Mucosa of rectum (tissue), 2 donors: ENCODE measurements around the gene DICER1.

ENCODE experiments used
- H3K27ac ChIP-seq, 2 donors: one replicate each; pipeline ENCODE4 v1.7.0; 2013; ENCODE audit warnings: inconsistent platforms in 2 of 2, low read depth in 2 of 2, low read length in 2 of 2
- H3K27me3 ChIP-seq, 2 donors: one replicate each; pipeline ENCODE4 v1.7.0; 2013; ENCODE audit warnings: low read length in 2 of 2; ENCODE audit not compliant: control insufficient read depth in 2 of 2, insufficient read depth in 2 of 2
- H3K36me3 ChIP-seq, 2 donors: one replicate each; pipeline ENCODE4 v1.7.0; 2013; ENCODE audit warnings: low read length in 2 of 2; ENCODE audit not compliant: control insufficient read depth in 2 of 2, insufficient read depth in 2 of 2
- H3K4me1 ChIP-seq, 2 donors: one replicate each; pipeline ENCODE4 v1.7.0; 2013; ENCODE audit warnings: low read length in 2 of 2, mild to moderate bottlenecking in 1 of 2; ENCODE audit not compliant: control insufficient read depth in 2 of 2, insufficient read depth in 2 of 2
- H3K4me3 ChIP-seq, 2 donors: one replicate each; pipeline ENCODE4 v1.7.0; 2013; ENCODE audit warnings: low read length in 2 of 2
- H3K9ac ChIP-seq, 2 donors: one replicate each; pipeline ENCODE4 v1.7.0; 2013; ENCODE audit warnings: low read length in 2 of 2, low read depth in 1 of 2, mild to moderate bottlenecking in 1 of 2
- H3K9me3 ChIP-seq, 2 donors: one replicate each; pipeline ENCODE4 v1.7.0; 2013; ENCODE audit warnings: low read length in 2 of 2; ENCODE audit not compliant: control insufficient read depth in 2 of 2
- donor health status: healthy.
- donor health status: Normal muscosa, but diverticular disease.

The DICER1 gene

DNA sequence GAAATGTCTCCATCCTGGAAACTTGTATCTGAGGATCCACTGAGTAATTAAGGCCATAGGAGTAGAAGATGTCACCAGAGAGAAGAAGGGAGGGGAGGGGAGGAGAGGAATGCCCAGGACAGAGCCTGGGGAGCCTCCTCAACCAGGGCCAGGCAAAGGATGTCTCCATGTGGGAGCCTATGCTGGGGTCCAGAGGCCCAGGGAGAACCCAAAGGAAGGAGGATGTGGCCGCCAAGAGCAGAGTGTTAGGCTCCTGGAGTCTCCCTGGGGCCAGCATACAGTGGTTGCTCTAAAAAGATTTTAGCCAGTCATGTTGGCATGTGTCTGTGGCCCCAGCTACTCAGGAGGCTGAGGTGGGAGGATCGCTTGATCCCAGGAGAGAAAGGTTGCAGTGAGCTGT, 92.6 kb downstream of the DICER1 start:
- no peaks in the 10 kb centered on the region for H3K27me3 ChIP-seq
- no peaks in the 10 kb centered on the region for H3K4me1 ChIP-seq
- no peak overlapping the region for H3K27ac ChIP-seq
- no peak overlapping the region for H3K9ac ChIP-seq
- no peak overlapping the region for H3K4me3 ChIP-seq
- H3K9me3 ChIP-seq, result no peaks in the 10 kb centered on the region
- H3K36me3 ChIP-seq, result no peaks in the 10 kb centered on the region

DNA sequence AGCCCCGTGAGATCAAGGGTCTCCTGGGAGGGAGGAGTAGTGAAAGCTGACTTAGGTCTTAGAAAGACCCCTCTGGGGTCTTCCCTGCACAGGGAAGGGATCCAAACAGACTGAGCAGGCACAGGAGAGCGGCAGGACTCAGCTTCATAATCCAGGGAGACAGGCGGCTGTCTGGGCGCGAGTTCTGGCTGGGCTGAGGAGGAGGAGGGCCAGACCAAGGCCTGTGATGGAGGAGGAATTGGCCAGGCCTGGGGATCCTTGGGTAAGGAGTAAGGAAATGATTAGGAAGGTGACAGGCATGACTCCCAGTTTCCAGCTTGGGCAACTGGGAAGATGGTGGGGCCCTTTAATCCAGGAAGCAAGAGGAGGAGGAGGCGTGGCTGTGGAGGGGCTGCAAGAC, 93.1 kb downstream of the DICER1 start:
- H3K9ac ChIP-seq, result no peak overlapping the region
- H3K9me3 ChIP-seq, result no peaks in the 10 kb centered on the region
- H3K27me3 ChIP-seq, result no peaks in the 10 kb centered on the region
- no peaks in the 10 kb centered on the region for H3K4me1 ChIP-seq
- no peak overlapping the region for H3K27ac ChIP-seq
- no peaks in the 10 kb centered on the region for H3K36me3 ChIP-seq
- no peak overlapping the region for H3K4me3 ChIP-seq

DNA sequence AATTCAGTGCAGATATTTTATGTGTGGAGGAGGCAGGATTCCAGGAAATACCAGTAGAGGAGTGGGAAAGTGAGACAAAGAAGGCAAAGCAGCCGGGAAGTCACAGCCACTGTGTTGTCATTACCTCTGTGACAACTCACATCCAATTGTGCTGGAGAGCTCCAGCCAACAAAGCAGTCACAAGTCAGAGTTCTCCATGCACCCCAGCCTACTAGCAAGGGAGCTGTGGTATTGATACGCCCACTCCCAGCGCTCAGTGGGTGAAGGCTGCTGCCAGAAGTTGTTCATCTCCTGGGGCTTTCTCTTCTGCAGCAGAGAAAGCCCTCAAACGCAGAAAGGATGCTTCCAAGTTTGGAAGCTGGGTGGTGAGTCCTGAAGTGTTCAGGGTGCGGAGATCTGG, 93.9 kb downstream of the DICER1 start:
- no peaks in the 10 kb centered on the region for H3K27me3 ChIP-seq
- H3K9me3 ChIP-seq, result no peaks in the 10 kb centered on the region
- H3K27ac ChIP-seq, result no peak overlapping the region
- H3K4me1 ChIP-seq, result no peaks in the 10 kb centered on the region
- H3K4me3 ChIP-seq, result no peak overlapping the region
- no peaks in the 10 kb centered on the region for H3K36me3 ChIP-seq
- no peak overlapping the region for H3K9ac ChIP-seq

DNA sequence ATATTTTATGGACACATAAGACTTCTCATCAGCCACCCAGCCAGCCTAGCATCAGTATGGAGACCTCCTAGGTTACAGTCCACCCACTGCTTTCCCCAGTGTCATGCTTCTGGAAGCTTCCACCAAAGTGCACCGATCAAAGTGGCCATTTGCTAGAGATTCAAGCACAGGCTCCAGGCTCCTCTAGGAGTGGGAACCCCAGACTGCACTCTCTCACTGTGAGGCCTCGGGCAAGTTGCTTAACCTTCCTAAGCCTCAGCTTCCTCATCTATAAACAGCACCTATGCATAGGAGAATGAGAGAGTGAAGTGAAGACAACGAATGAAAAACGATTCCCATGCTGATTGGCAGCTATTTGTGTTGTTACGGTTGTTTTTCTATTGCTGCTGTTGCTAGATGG, 94.4 kb downstream of the DICER1 start:
- Histone ChIP-seq H3K9ac (no peak overlapping the region), H3K4me1 (no peaks in the 10 kb centered on the region), H3K27me3 (no peaks in the 10 kb centered on the region), H3K36me3 (no peaks in the 10 kb centered on the region), H3K27ac (no peak overlapping the region), H3K9me3 (no peaks in the 10 kb centered on the region), H3K4me3 (no peak overlapping the region)

DNA sequence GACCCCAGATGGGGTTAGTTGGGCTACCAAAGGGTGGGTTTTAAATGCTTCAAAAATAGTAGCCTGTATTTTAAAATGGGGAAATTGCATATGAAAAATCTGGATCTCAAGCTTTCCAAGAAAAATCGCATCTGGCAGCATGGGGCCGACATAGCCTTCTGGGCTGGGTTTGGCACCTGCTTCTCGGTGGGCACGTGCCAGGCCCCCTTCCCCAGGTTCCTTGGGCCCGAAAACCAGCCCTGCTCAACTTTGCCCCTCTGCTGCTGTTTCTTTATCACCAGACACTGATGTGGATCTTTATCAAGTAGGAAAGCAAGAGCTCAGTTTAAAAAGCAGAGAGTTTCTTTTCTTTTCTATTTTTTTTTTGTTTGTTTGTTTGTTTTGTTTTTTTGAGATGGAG, 95.1 kb downstream of the DICER1 start:
- Histone ChIP-seq H3K9ac (no peak overlapping the region), H3K4me1 (no peaks in the 10 kb centered on the region), H3K27me3 (no peaks in the 10 kb centered on the region), H3K9me3 (no peaks in the 10 kb centered on the region), H3K36me3 (no peaks in the 10 kb centered on the region), H3K27ac (no peak overlapping the region), H3K4me3 (no peak overlapping the region)

DNA sequence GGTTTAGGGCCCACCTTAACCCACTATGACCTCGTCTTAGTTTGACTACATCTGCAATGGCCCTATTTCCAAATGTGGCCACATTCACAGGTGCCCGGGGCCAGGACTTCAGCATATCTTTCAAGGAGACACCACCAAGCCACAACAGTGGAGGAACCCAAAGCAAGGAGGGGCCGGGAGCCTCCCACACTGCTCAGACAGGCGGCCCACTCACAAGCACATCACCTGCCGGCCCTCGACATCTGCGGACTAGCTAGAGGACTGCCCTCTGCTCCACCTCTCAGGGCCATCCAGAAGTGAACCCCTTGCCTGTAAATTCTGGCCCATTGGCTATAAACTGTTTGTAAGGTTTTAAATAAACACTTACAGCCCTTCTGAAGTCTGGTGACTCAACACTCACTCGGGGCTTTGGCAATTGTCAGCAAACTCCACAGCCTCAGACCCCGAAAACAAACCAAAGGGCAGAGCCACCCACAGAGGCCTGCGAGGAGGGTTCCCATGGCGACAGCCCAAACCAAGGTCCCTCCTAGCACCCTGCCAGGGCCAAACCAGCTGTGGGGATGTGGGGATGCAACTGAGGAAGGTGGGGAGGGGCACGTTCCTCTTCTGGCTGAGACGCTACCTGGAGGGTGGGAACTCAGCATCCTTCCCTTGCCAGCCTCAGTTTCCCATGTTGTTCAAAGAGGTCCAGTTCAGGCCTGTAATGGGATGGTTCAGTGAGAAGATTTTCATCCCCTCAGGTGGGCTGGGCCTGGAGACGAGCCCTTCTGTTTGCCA, 95.8 kb downstream of the DICER1 start:
- no peaks in the 10 kb centered on the region for H3K9me3 ChIP-seq
- no peaks in the 10 kb centered on the region for H3K4me1 ChIP-seq
- no peaks in the 10 kb centered on the region for H3K36me3 ChIP-seq
- H3K27me3 ChIP-seq, result no peaks in the 10 kb centered on the region
- no peak overlapping the region for H3K27ac ChIP-seq
- no peak overlapping the region for H3K9ac ChIP-seq
- H3K4me3 ChIP-seq, result no peak overlapping the region

DNA sequence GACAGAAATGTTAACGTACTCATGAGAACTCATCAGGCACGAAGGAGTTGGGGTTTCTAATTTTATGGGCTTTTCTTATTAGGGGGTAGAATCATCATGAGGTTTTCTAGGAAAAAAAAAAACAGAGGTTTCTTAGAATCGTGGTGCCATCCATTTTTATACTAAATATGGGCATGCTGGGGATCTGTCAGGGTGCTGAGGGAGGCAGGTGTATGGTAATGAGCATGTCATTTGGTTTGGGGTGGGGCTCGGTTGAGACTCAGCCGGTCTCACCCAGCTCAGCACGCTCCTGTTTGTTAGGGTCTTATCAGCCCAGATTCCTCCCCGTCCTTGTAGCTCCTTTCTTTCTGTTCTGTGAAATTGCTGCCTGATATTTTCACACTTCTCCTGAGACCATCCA, 98.2 kb downstream of the DICER1 start:
- H3K9ac ChIP-seq, result no peak overlapping the region
- no peaks in the 10 kb centered on the region for H3K27me3 ChIP-seq
- H3K4me1 ChIP-seq, result no peaks in the 10 kb centered on the region
- H3K36me3 ChIP-seq, result no peaks in the 10 kb centered on the region
- H3K4me3 ChIP-seq, result no peak overlapping the region
- no peak overlapping the region for H3K27ac ChIP-seq
- no peaks in the 10 kb centered on the region for H3K9me3 ChIP-seq

DNA sequence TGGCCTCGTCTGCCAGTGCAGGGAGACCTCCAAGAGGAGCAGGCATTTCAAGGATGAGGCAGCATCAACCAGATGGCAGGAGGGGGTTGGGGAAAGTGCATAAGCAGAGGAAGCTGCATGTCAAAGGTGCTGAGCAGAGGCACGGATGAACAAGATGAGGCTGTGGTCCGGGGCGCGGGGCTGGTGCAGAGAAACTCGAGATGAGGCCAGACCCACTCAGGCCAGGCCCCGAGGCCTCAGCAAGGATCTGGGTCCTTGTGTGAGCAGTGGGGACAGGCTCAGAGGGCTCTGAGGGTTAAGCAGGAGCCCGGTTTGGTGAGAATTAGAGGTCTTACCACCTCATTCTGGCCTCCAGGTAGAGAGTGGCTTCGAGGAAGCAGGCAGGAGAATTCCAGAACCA, 98.8 kb downstream of the DICER1 start:
- H3K27me3 ChIP-seq, result no peaks in the 10 kb centered on the region
- H3K4me1 ChIP-seq, result no peaks in the 10 kb centered on the region
- no peaks in the 10 kb centered on the region for H3K9me3 ChIP-seq
- H3K9ac ChIP-seq, result no peak overlapping the region
- no peak overlapping the region for H3K27ac ChIP-seq
- no peak overlapping the region for H3K4me3 ChIP-seq
- no peaks in the 10 kb centered on the region for H3K36me3 ChIP-seq

DNA sequence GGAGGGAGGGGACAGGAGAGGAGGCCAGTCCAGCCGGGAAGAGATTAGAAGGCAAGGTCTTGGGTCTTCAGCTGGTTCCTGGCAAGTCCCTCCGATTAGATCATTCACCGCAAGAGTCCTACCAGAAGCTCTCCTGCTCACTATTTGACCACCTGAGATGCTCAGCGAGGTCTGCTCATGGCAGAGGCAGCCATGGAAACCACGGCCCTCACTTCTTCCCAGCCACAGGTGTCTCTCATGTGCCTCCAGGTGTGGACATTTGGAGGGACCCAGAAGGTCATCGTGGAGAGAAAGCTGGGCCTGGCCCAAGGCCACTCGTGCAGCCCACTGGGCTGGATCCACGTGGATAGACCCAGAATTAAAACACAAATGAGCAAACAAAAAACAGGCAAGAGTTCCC, 99.5 kb downstream of the DICER1 start:
- H3K27me3 ChIP-seq, result no peaks in the 10 kb centered on the region
- no peak overlapping the region for H3K27ac ChIP-seq
- H3K36me3 ChIP-seq, result no peaks in the 10 kb centered on the region
- no peak overlapping the region for H3K9ac ChIP-seq
- H3K4me1 ChIP-seq, result no peaks in the 10 kb centered on the region
- no peaks in the 10 kb centered on the region for H3K9me3 ChIP-seq
- H3K4me3 ChIP-seq, result no peak overlapping the region

DNA sequence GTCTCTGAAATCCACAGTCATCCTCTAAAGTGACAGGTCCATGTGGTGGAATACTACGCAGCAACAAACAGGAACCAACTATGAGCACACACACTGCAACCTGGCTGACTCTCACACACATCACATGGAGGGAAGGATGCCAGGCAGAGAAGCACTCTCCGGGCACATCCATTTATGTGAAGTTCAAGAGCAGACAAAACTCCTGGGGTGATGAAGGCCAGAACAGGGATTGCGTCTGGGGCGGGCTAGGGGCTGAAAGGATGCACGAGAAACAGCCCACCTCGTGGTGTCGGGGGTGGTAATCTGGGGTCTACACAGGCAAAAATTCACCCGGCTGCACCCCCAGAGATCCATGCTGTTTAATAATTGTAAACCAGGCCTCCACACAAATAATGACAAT, 100.2 kb downstream of the DICER1 start:
- Histone ChIP-seq H3K9ac (no peak overlapping the region), H3K36me3 (no peaks in the 10 kb centered on the region), H3K4me3 (no peak overlapping the region), H3K27ac (no peak overlapping the region), H3K27me3 (no peaks in the 10 kb centered on the region), H3K4me1 (no peaks in the 10 kb centered on the region), H3K9me3 (no peaks in the 10 kb centered on the region)

DNA sequence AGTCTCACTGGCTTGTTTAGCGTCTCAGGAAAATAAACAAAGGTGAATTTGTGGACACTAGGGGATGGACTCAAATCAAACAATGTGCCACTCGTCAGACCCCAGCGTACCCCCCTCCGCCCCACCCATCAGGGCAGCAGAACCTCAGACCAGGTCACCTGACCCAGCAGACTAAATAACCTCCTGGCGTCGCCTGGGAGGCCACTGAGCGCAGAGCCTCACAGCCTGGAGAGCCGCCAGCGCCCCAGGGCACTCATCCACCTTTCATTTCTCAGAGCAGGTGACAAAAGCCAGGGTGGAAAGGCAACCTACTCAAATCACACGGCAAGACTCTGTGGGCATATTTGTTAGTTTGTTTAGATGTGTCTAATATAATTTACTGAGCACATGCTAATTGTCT, 100.9 kb downstream of the DICER1 start:
- Histone ChIP-seq H3K4me3 (no peak overlapping the region), H3K4me1 (no peaks in the 10 kb centered on the region), H3K9me3 (no peaks in the 10 kb centered on the region), H3K27me3 (no peaks in the 10 kb centered on the region), H3K27ac (no peak overlapping the region), H3K9ac (no peak overlapping the region), H3K36me3 (no peaks in the 10 kb centered on the region)
